DND-41 (cell line): ENCODE data around the gene MALRD1.

Source experiments
- CTCF ChIP-seq: IDR thresholded peaks from 2 replicates; pipeline ENCODE4 v1.5.1; 2012; ENCODE audit warnings: borderline replicate concordance, low read length, moderate library complexity, mild to moderate bottlenecking; ENCODE audit not compliant: poor library complexity, severe bottlenecking; ENCODE audit errors: extremely low read depth
- EZH2 ChIP-seq: IDR thresholded peaks from 3 replicates; pipeline ENCODE4 v1.6.1; 2012; ENCODE audit warnings: borderline replicate concordance, low read depth, mild to moderate bottlenecking, moderate library complexity, low read length, inconsistent platforms; ENCODE audit not compliant: severe bottlenecking

- no peak for TF ChIP-seq CTCF
- no peak for TF ChIP-seq EZH2
Measured at GRCh38 chr10:19623321-19623720, 574.7 kb downstream of the MALRD1 start.
